ENCODE data around the gene RAB9B.

DNA sequence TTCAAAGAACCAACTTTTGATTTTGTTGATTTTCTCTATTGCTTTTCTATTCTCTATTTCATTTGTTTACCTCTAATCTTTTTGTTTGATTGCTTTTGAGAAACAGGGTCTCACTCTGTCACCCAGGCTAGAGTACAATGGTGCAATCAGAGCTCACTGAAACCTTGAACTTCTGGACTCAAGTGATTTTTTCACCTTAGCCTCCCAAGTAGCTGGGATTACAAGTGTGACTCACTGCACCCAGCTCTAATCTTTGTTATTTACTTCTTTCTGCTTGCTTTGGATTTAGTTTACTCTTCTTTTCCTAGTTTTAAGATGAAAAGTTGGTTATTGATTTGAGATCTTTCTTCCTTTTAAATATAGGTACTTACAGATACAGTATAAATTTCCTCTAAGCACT is 26.2 kb downstream of the RAB9B start:
- no peak for TF ChIP-seq POLR2A (IDR thresholded peaks at IDR 0.05)
- TF ChIP-seq CTCF (IDR thresholded peaks at IDR 0.05) = no peak
- TF ChIP-seq POLR2AphosphoS5 (IDR thresholded peaks at IDR 0.05) = no peak

Measured in sigmoid colon (tissue), 4 donors.